Endothelial cell of umbilical vein (primary cell): ENCODE data around the gene OGDH.

Source experiments
- EZH2 ChIP-seq: IDR thresholded peaks from 2 replicates; pipeline ENCODE4 v1.6.1; 2012; ENCODE audit warnings: borderline replicate concordance, low read depth, mild to moderate bottlenecking, moderate library complexity, low read length, inconsistent platforms; ENCODE audit not compliant: severe bottlenecking
- FOS ChIP-seq: IDR thresholded peaks from 2 replicates; pipeline ENCODE4 v1.6.1; 2011; ENCODE audit warnings: mild to moderate bottlenecking, low read length, moderate library complexity, borderline replicate concordance; ENCODE audit not compliant: insufficient read depth
- MYC ChIP-seq: IDR thresholded peaks from one replicate; pipeline ENCODE4 v1.6.1; 2011; ENCODE audit warnings: mild to moderate bottlenecking, low read depth, low read length
- POLR2A ChIP-seq: IDR thresholded peaks from 2 replicates; pipeline ENCODE4 v1.6.1; 2012; ENCODE audit warnings: low read depth, mild to moderate bottlenecking, control low read depth, low read length
- POLR2AphosphoS5 ChIP-seq: IDR thresholded peaks from 2 replicates; pipeline ENCODE4 v1.6.1; 2012; ENCODE audit warnings: low read depth, mild to moderate bottlenecking, control low read depth, low read length, moderate library complexity; ENCODE audit not compliant: insufficient read depth
- TF ChIP-seq, protein P1 (sequence below), 2 donors: IDR thresholded peaks; 1 replicate in 1 of 2; 2 replicates in 1 of 2; pipeline ENCODE4 v1.5.1; 2011; ENCODE audit warnings: low read length in 2 of 2, mild to moderate bottlenecking in 2 of 2, moderate library complexity in 2 of 2, control low read depth in 1 of 2, inconsistent platforms in 1 of 2, low read depth in 1 of 2; ENCODE audit not compliant: insufficient read depth in 1 of 2; ENCODE audit errors: extremely low read depth in 1 of 2

DNA sequence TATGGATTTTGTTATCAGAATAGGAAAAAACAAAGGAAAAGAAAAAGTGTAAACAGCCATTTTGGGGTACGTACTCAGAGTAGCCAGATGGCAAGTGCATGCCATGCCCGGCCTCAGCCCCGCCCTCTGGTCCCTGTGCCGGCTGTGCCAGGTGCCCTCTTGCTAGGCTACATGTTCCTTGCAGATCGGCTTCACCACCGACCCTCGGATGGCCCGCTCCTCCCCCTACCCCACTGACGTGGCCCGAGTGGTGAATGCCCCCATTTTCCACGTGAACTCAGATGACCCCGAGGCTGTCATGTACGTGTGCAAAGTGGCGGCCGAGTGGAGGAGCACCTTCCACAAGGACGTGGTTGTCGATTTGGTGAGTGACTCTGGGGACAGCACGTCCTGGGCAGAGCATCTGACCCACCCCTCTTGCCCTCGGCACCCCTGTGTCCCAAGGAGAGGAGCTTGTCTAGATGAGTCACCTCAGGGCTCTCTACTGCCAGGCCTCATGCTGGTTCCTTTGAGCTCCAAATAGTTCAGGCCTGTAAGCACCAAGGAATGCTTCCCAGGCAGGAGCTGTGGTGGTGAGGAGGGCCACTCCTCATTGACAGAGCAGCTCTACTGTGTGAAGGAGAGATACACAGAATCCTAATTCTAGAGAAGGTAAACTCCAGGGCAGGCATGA, 87.3 kb downstream of the OGDH start:
- TF ChIP-seq, protein P1, sequence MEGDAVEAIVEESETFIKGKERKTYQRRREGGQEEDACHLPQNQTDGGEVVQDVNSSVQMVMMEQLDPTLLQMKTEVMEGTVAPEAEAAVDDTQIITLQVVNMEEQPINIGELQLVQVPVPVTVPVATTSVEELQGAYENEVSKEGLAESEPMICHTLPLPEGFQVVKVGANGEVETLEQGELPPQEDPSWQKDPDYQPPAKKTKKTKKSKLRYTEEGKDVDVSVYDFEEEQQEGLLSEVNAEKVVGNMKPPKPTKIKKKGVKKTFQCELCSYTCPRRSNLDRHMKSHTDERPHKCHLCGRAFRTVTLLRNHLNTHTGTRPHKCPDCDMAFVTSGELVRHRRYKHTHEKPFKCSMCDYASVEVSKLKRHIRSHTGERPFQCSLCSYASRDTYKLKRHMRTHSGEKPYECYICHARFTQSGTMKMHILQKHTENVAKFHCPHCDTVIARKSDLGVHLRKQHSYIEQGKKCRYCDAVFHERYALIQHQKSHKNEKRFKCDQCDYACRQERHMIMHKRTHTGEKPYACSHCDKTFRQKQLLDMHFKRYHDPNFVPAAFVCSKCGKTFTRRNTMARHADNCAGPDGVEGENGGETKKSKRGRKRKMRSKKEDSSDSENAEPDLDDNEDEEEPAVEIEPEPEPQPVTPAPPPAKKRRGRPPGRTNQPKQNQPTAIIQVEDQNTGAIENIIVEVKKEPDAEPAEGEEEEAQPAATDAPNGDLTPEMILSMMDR (IDR thresholded peaks at IDR 0.05; ENCODE audit: extremely low read depth in 1 of 2, insufficient read depth in 1 of 2, low read depth in 1 of 2, low read length in 2 of 2), result no peak
- no peak for TF ChIP-seq POLR2A
- TF ChIP-seq POLR2AphosphoS5, result no peak
- no peak for TF ChIP-seq MYC
- no peak for TF ChIP-seq EZH2
- TF ChIP-seq FOS, result no peak
